GM23248 (cell line): ENCODE results near the gene XPC. TPM values are rescaled to one million over a fixed set of nuclear protein-coding genes. Genes with fewer than 3 reads are reported as not detected.
"Not testable (repeated sequence)": the region's sequence is repeated elsewhere in the genome, so short reads cannot be mapped to it uniquely, and the experiment has no call there.

ENCODE experiments used
- DNase-seq: peaks from one replicate; pipeline ENCODE4 v3.0.0-alpha.2; 2015
- H2AFZ ChIP-seq: fragments of 200-600 bp; sonication (generic); 2 replicates; pipeline ENCODE4 v1.6.1; 2016; ENCODE audit warnings: antibody characterized with exemption
- H3F3A ChIP-seq: fragments of 200-600 bp; sonication (generic); 2 replicates; pipeline ENCODE4 v1.6.1; 2016; ENCODE audit warnings: mild to moderate bottlenecking, antibody characterized with exemption, mixed run types; ENCODE audit not compliant: insufficient read depth
- H3K27ac ChIP-seq: fragments of 200-600 bp; sonication (generic); 2 replicates; pipeline ENCODE4 v1.5.1; 2016; ENCODE audit warnings: mild to moderate bottlenecking
- H3K27me3 ChIP-seq: fragments of 200-600 bp; sonication (generic); replicated peaks from 2 replicates; pipeline ENCODE4 v1.6.1; 2016; ENCODE audit warnings: mild to moderate bottlenecking; ENCODE audit not compliant: insufficient read depth
- H3K36me3 ChIP-seq: fragments of 200-600 bp; sonication (generic); 2 replicates; pipeline ENCODE4 v1.6.1; 2016; ENCODE audit warnings: low read depth, mild to moderate bottlenecking
- H3K4me1 ChIP-seq: fragments of 200-600 bp; sonication (generic); 2 replicates; pipeline ENCODE4 v1.6.1; 2016; ENCODE audit warnings: mild to moderate bottlenecking; ENCODE audit not compliant: insufficient read depth
- H3K4me2 ChIP-seq: fragments of 200-600 bp; sonication (generic); one replicate; pipeline ENCODE4 v1.6.1; 2016; ENCODE audit warnings: mild to moderate bottlenecking; ENCODE audit not compliant: unreplicated experiment
- H3K4me3 ChIP-seq: fragments of 200-600 bp; sonication (generic); 2 replicates; pipeline ENCODE4 v1.5.1; 2016; ENCODE audit warnings: mild to moderate bottlenecking
- H3K79me2 ChIP-seq: fragments of 200-600 bp; sonication (generic); 2 replicates; pipeline ENCODE4 v1.6.1; 2016; ENCODE audit warnings: mild to moderate bottlenecking; ENCODE audit not compliant: insufficient read depth
- H3K9ac ChIP-seq: fragments of 200-600 bp; sonication (generic); 2 replicates; pipeline ENCODE4 v1.6.1; 2016; ENCODE audit warnings: mild to moderate bottlenecking
- H3K9me2 ChIP-seq: fragments of 200-600 bp; sonication (generic); 2 replicates; pipeline ENCODE4 v1.6.1; 2016; ENCODE audit warnings: mixed run types, mild to moderate bottlenecking, moderate library complexity; ENCODE audit not compliant: insufficient read depth
- H3K9me3 ChIP-seq: fragments of 200-600 bp; sonication (generic); one replicate; pipeline ENCODE4 v1.6.1; 2017; ENCODE audit warnings: low read depth
- H4K20me1 ChIP-seq: fragments of 200-600 bp; sonication (generic); 2 replicates; pipeline ENCODE4 v1.6.0; 2016; ENCODE audit not compliant: insufficient read depth
- EZH2 ChIP-seq: fragments of 200-600 bp; sonication (generic); IDR thresholded peaks from 2 replicates; pipeline ENCODE4 v1.6.1; 2018; ENCODE audit warnings: antibody characterized with exemption, mild to moderate bottlenecking; ENCODE audit not compliant: insufficient read depth, poor library complexity, severe bottlenecking
- EZH2phosphoT487 ChIP-seq: fragments of 200-600 bp; sonication (generic); IDR thresholded peaks from 2 replicates; pipeline ENCODE4 v1.6.1; 2018; ENCODE audit warnings: antibody characterized with exemption, moderate library complexity, mild to moderate bottlenecking, low read depth; ENCODE audit not compliant: insufficient read depth
- WGBS, 2 experiments: methylation state at CpG; one replicate each; pipeline ENCODE4 v1.1.6; 2015 to 2017; ENCODE audit warnings: low lambda C conversion rate in 2 of 2, low coverage in 1 of 2; ENCODE audit errors: missing lambda C conversion rate in 2 of 2; 5-methylcytosine and 5-hydroxymethylcytosine counted together
- in situ Hi-C: fragments of 300-500 bp; cut with MboI; formaldehyde crosslinking; loops from 2 replicates; pipeline ENCODE4 v1.15.0; 2020
- polyA plus RNA-seq: library from polyadenylated mRNA; unstranded; fragments of >200 nt; fragmentation: Nextera tagmentation; extraction: Ambion mirVana; gene quantifications from 2 replicates; pipeline ENCODE4 v1.2.1, GENCODE V29; 2016
- total RNA-seq: library from RNA; depleted of rRNA; stranded (reverse); fragments of >200 nt; shearing (Covaris generic); gene quantifications from 2 replicates; pipeline ENCODE4 v1.2.3, GENCODE V29; 2014

Gene XPC
- total and polyA plus RNA-seq, 2 experiments from 2014 or later, result 42.4 to 62.1 TPM

DNA sequence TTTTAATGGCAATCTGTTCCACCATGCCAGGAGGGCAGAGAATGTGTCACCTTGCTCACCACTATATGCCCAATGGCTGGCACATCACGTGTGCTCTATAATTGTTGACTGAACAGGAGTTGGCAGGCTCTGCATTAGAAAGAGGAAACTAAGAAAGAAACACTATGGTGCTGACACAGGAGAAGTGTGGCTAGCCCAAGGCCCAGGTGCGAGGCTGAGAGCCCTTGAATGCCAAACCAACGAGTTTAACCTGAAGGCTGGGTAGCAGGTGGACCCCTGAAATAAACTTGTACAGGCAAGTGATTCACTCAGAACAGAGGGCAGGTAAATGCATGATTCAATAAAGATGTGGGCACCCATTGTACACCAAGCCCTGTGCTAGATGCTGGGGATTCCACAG, 56.1 kb downstream of the XPC start:
- 86% methylated on average over 3 of the region's 3 CpGs for WGBS, 2 experiments
- peaks cover 56% of the 10 kb centered on the region for H3K79me2 ChIP-seq

GRCh38 chr3:14121859-14122258, 56.5 kb downstream of the XPC start:
- H2AFZ ChIP-seq, result no peak overlapping the region
- no peak for DNase-seq
- H3K27ac ChIP-seq, result no peak overlapping the region
- no peaks in the 10 kb centered on the region for H4K20me1 ChIP-seq
- no peaks in the 10 kb centered on the region for H3K9me3 ChIP-seq
- no peaks in the 10 kb centered on the region for H3K36me3 ChIP-seq
- H3K4me2 ChIP-seq, result no peak overlapping the region
- H3K4me3 ChIP-seq, result no peak overlapping the region
- TF ChIP-seq EZH2phosphoT487, result no peak
- no peaks in the 10 kb centered on the region for H3K9me2 ChIP-seq
- no peak overlapping the region for H3K9ac ChIP-seq
- peaks cover 51% of the 10 kb centered on the region for H3K79me2 ChIP-seq
- H3F3A ChIP-seq, result peaks cover 10% of the 10 kb centered on the region
- in situ Hi-C loops, result no loop called here
- H3K27me3 ChIP-seq, result no peaks in the 10 kb centered on the region
- 84 to 89% methylated on average over 5 of the region's 5 CpGs for WGBS, 2 experiments
- H3K4me1 ChIP-seq, result peaks cover 15% of the 10 kb centered on the region

More for the DNA sequence above, 56.1 kb downstream of the XPC start:
- H4K20me1 ChIP-seq, result no peaks in the 10 kb centered on the region
- peaks cover 11% of the 10 kb centered on the region for H3F3A ChIP-seq
- no peak overlapping the region for H2AFZ ChIP-seq
- H3K36me3 ChIP-seq, result no peaks in the 10 kb centered on the region
- H3K9ac ChIP-seq, result no peak overlapping the region
- TF ChIP-seq EZH2 (no peak), EZH2phosphoT487 (no peak)
- in situ Hi-C loops, result no loop called here
- DNase-seq, result no peak
- H3K4me1 ChIP-seq, result peaks cover 18% of the 10 kb centered on the region
- H3K27ac ChIP-seq, result no peak overlapping the region
- H3K27me3 ChIP-seq, result no peaks in the 10 kb centered on the region
- no peaks in the 10 kb centered on the region for H3K9me2 ChIP-seq
- no peaks in the 10 kb centered on the region for H3K9me3 ChIP-seq
- H3K4me3 ChIP-seq, result no peak overlapping the region
- H3K4me2 ChIP-seq, result no peak overlapping the region

- H3K36me3 ChIP-seq, H3K9me2 ChIP-seq, H3K9me3 ChIP-seq, DNase-seq, H3K9ac ChIP-seq, H3K4me3 ChIP-seq, in situ Hi-C loops, H3K27ac ChIP-seq, H3K27me3 ChIP-seq, H3K4me2 ChIP-seq, H2AFZ ChIP-seq, H3K4me1 ChIP-seq, H4K20me1 ChIP-seq, H3F3A ChIP-seq: not testable (repeated sequence)
- 97 to 98% methylated on average over 2 of the region's 2 CpGs for WGBS, 2 experiments
- peaks cover 43% of the 10 kb centered on the region for H3K79me2 ChIP-seq
These were observed 57.4 kb downstream of the XPC start for GRCh38 chr3:14120921-14121448.

DNA sequence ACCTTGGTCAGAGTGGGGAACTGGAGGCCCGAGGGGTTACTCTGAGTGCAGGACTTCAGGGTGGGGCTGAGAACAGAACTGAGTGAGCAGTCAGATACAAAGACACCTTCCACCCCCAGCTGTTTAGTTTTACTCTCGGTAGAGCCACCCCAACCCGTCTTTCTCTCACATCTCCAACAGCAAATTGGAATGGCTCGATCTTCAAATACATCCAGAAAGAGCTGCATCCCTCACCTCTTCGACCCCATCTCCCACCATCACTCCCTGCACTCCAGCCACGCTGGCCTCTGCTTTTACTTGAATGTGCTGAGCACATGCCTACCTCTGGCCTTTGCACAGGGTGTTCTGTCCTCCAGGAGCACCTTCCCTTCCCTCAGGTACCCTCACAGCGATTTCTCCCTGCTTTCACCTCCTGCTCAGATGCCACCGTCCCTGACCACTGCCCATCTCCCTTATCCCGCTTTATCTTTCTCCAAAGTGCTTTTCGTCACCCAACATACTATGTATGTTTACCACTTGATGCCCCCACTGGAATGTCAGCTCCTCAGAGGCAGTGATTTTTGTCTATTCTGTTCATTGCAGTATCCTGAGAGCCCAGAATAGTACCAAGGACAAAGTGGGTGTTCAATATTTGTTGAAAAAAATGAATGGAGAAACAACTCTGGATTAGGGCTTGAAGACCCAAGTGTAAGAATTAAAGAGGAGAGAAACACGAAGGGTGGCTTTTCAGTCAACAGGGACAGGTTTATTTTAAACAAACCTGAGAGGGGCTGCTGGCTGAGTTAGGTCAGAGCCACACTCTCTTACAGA, 58.1 kb downstream of the XPC start:
- Histone ChIP-seq H3F3A (no peaks in the 10 kb centered on the region), H2AFZ (no peak overlapping the region), H3K79me2 (peaks cover 41% of the 10 kb centered on the region), H3K9me2 (no peaks in the 10 kb centered on the region), H3K9ac (no peak overlapping the region), H3K27ac (no peak overlapping the region), H3K4me1 (peaks cover 6% of the 10 kb centered on the region; the same call in 1 of the 2 replicates), H3K4me2 (no peak overlapping the region), H3K27me3 (no peaks in the 10 kb centered on the region), H4K20me1 (no peaks in the 10 kb centered on the region), H3K9me3 (no peaks in the 10 kb centered on the region), H3K4me3 (no peak overlapping the region), H3K36me3 (0 out of 2 replicates have a peak, but pooled peaks cover 2% of the 10 kb centered on the region)
- in situ Hi-C loops, result no loop called here
- DNase-seq, result no peak
- no peak for TF ChIP-seq EZH2phosphoT487
- TF ChIP-seq EZH2, result no peak
- 98% methylated on average over 11 of the region's 11 CpGs for WGBS, 2 experiments

DNA sequence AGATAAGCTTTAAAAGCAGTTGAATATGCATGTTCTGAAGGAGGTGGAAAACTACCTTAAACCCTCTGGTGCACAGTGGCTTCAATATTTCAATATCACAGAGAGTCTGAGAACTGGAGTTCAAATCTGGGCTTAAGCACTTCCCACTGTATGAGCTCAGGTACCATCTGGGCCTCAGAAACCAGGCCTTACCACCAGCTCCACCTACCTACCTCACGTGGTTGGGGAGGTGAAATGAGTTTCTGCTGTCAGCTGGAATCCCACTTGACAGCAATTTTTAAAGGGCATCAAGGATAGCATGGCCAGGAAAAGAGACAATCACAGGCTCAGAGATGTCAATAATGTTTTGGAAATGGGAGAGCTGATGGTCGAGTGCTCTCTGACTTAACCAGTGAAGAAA, 58.8 kb downstream of the XPC start:
- no peak overlapping the region for H2AFZ ChIP-seq
- H3K9me2 ChIP-seq, result no peaks in the 10 kb centered on the region
- H3K4me1 ChIP-seq, result peaks cover 6% of the 10 kb centered on the region; the same call in 1 of the 2 replicates
- no peaks in the 10 kb centered on the region for H3K27me3 ChIP-seq
- H3K9me3 ChIP-seq, result no peaks in the 10 kb centered on the region
- peaks cover 41% of the 10 kb centered on the region for H3K79me2 ChIP-seq
- no peak for DNase-seq
- in situ Hi-C loops, result no loop called here
- H4K20me1 ChIP-seq, result no peaks in the 10 kb centered on the region
- H3F3A ChIP-seq, result no peaks in the 10 kb centered on the region
- H3K9ac ChIP-seq, result no peak overlapping the region
- no peak overlapping the region for H3K27ac ChIP-seq
- H3K36me3 ChIP-seq, result 0 out of 2 replicates have a peak, but pooled peaks cover 7% of the 10 kb centered on the region
- TF ChIP-seq EZH2, result no peak
- no peak for TF ChIP-seq EZH2phosphoT487
- H3K4me3 ChIP-seq, result no peak overlapping the region
- no peak overlapping the region for H3K4me2 ChIP-seq
- 93 to 97% methylated on average over 2 of the region's 2 CpGs for WGBS, 2 experiments
